ENCODE results near the gene STK11. TPM values are rescaled to one million over a fixed set of nuclear protein-coding genes. Genes with fewer than 3 reads are reported as not detected.

Gene STK11
- total and polyA plus RNA-seq, 4 donors, result 35.4 to 66.6 (median 58.8) TPM

- WGBS (ENCODE audit: insufficient coverage), result 15% methylated on average over 30 of the region's 35 CpGs
- H3K4me3 ChIP-seq (ENCODE audit: low read depth, low read length), result peak overlapping the region; percentile 24
- H3K9me3 ChIP-seq (ENCODE audit: control insufficient read depth, insufficient read depth, low read length), result no peaks in the 10 kb centered on the region
- H3K4me1 ChIP-seq (ENCODE audit: control insufficient read depth, insufficient read depth, low read length), result peaks cover 90% of the 10 kb centered on the region
- H3K27ac ChIP-seq (ENCODE audit: low read depth, low read length), result peak overlapping the region; percentile 88
- H3K27me3 ChIP-seq (ENCODE audit: control insufficient read depth, insufficient read depth, low read length), result no peaks in the 10 kb centered on the region
- DNase-seq (ENCODE audit: low read depth in 4 of 6, low spot score in 6 of 6), result no peak
- peaks cover 46% of the 10 kb centered on the region for H3K36me3 ChIP-seq (ENCODE audit: control insufficient read depth, insufficient read depth, low read length)
Measured at GRCh38 chr19:1267477-1268225, 62.1 kb downstream of the STK11 start.

GRCh38 chr19:1268226-1269064 lies 62.9 kb downstream of the STK11 start:
- WGBS (ENCODE audit: insufficient coverage), result 40% methylated on average over 40 of the region's 40 CpGs
- Histone ChIP-seq H3K4me3 (ENCODE audit: low read depth, low read length) (peak overlapping the region; percentile 88), H3K27ac (ENCODE audit: low read depth, low read length) (peak overlapping the region; percentile 88)

GRCh38 chr19:1269065-1269477 lies 63.5 kb downstream of the STK11 start, which contains the start of gene CIRBP:
Gene CIRBP, plus strand, starts transcription at chr19:1269332. Its CDS starts 1,602 bp downstream, at chr19:1270934.
- no peaks in the 10 kb centered on the region for H3K27me3 ChIP-seq (ENCODE audit: control insufficient read depth, insufficient read depth, low read length)
- peaks cover 92% of the 10 kb centered on the region for H3K4me1 ChIP-seq (ENCODE audit: control insufficient read depth, insufficient read depth, low read length)
- peaks cover 58% of the 10 kb centered on the region for H3K36me3 ChIP-seq (ENCODE audit: control insufficient read depth, insufficient read depth, low read length)
- H3K4me3 ChIP-seq (ENCODE audit: low read depth, low read length), result peak within 1 kb of the TSS; percentile 88
- DNase-seq (ENCODE audit: low read depth in 4 of 6, low spot score in 6 of 6), result peak; percentile 88 to 100 (median 98)
- H3K9me3 ChIP-seq (ENCODE audit: control insufficient read depth, insufficient read depth, low read length), result no peaks in the 10 kb centered on the region
- WGBS (ENCODE audit: insufficient coverage), result under 1% methylated on average over 50 of the region's 50 CpGs
- H3K27ac ChIP-seq (ENCODE audit: low read depth, low read length), result peak within 1 kb of the TSS; percentile 88

More at GRCh38 chr19:1268226-1269064, 62.9 kb downstream of the STK11 start:
- DNase-seq (ENCODE audit: low read depth in 4 of 6, low spot score in 6 of 6), result no peak
- Histone ChIP-seq H3K9me3 (ENCODE audit: control insufficient read depth, insufficient read depth, low read length) (no peaks in the 10 kb centered on the region), H3K36me3 (ENCODE audit: control insufficient read depth, insufficient read depth, low read length) (peaks cover 52% of the 10 kb centered on the region), H3K27me3 (ENCODE audit: control insufficient read depth, insufficient read depth, low read length) (no peaks in the 10 kb centered on the region), H3K4me1 (ENCODE audit: control insufficient read depth, insufficient read depth, low read length) (peaks cover 90% of the 10 kb centered on the region)

GRCh38 chr19:1269478-1270212 lies 64.1 kb downstream of the STK11 start:
- H3K4me1 ChIP-seq (ENCODE audit: control insufficient read depth, insufficient read depth, low read length), result peaks cover 93% of the 10 kb centered on the region
- DNase-seq (ENCODE audit: low read depth in 4 of 6, low spot score in 6 of 6), result peak in 5 of 6 donors; percentile 78 to 96 (median 82)
- no peaks in the 10 kb centered on the region for H3K9me3 ChIP-seq (ENCODE audit: control insufficient read depth, insufficient read depth, low read length)
- H3K27me3 ChIP-seq (ENCODE audit: control insufficient read depth, insufficient read depth, low read length), result no peaks in the 10 kb centered on the region
- H3K4me3 ChIP-seq (ENCODE audit: low read depth, low read length), result peak overlapping the region; percentile 88
- WGBS (ENCODE audit: insufficient coverage), result under 1% methylated on average over 64 of the region's 64 CpGs
- H3K27ac ChIP-seq (ENCODE audit: low read depth, low read length), result peak overlapping the region; percentile 88
- peaks cover 60% of the 10 kb centered on the region for H3K36me3 ChIP-seq (ENCODE audit: control insufficient read depth, insufficient read depth, low read length)

- Histone ChIP-seq H3K4me1 (ENCODE audit: control insufficient read depth, insufficient read depth, low read length) (peaks cover 91% of the 10 kb centered on the region), H3K27me3 (ENCODE audit: control insufficient read depth, insufficient read depth, low read length) (no peaks in the 10 kb centered on the region), H3K4me3 (ENCODE audit: low read depth, low read length) (peak overlapping the region; percentile 88), H3K9me3 (ENCODE audit: control insufficient read depth, insufficient read depth, low read length) (no peaks in the 10 kb centered on the region), H3K36me3 (ENCODE audit: control insufficient read depth, insufficient read depth, low read length) (peaks cover 60% of the 10 kb centered on the region), H3K27ac (ENCODE audit: low read depth, low read length) (peak overlapping the region; percentile 88)
- whole genome bisulfite sequencing (ENCODE audit: insufficient coverage), result 29% methylated on average over 5 of the region's 8 CpGs
- DNase-seq (ENCODE audit: low read depth in 4 of 6, low spot score in 6 of 6), result no peak
Measured at GRCh38 chr19:1270213-1270853, 64.8 kb downstream of the STK11 start.

- no peak for DNase-seq (ENCODE audit: low read depth in 4 of 6, low spot score in 6 of 6)
- no peaks in the 10 kb centered on the region for H3K27me3 ChIP-seq (ENCODE audit: control insufficient read depth, insufficient read depth, low read length)
- H3K4me3 ChIP-seq (ENCODE audit: low read depth, low read length), result peak overlapping the region; percentile 88
- peaks cover 58% of the 10 kb centered on the region for H3K36me3 ChIP-seq (ENCODE audit: control insufficient read depth, insufficient read depth, low read length)
- H3K27ac ChIP-seq (ENCODE audit: low read depth, low read length), result peak overlapping the region; percentile 88
- H3K9me3 ChIP-seq (ENCODE audit: control insufficient read depth, insufficient read depth, low read length), result no peaks in the 10 kb centered on the region
- WGBS (ENCODE audit: insufficient coverage), result 75% methylated on average over 25 of the region's 26 CpGs
- H3K4me1 ChIP-seq (ENCODE audit: control insufficient read depth, insufficient read depth, low read length), result peaks cover 89% of the 10 kb centered on the region
Measured at GRCh38 chr19:1270854-1271527, 65.4 kb downstream of the STK11 start.

- no peak overlapping the region for H3K4me3 ChIP-seq (ENCODE audit: low read depth, low read length)
- DNase-seq (ENCODE audit: low read depth in 4 of 6, low spot score in 6 of 6), result no peak
- no peak overlapping the region for H3K27ac ChIP-seq (ENCODE audit: low read depth, low read length)
- H3K9me3 ChIP-seq (ENCODE audit: control insufficient read depth, insufficient read depth, low read length), result no peaks in the 10 kb centered on the region
- WGBS (ENCODE audit: insufficient coverage), result 79% methylated on average over 33 of the region's 37 CpGs
- H3K36me3 ChIP-seq (ENCODE audit: control insufficient read depth, insufficient read depth, low read length), result peaks cover 62% of the 10 kb centered on the region
- peaks cover 90% of the 10 kb centered on the region for H3K4me1 ChIP-seq (ENCODE audit: control insufficient read depth, insufficient read depth, low read length)
- H3K27me3 ChIP-seq (ENCODE audit: control insufficient read depth, insufficient read depth, low read length), result no peaks in the 10 kb centered on the region
Measured at GRCh38 chr19:1271528-1272422, 66.2 kb downstream of the STK11 start.

Measured in spinal cord (tissue), 10 donors.